Head of caudate nucleus (tissue), 42 donors: ENCODE measurements around the gene DNMT3A.
A peak's percentile ranks its signal among the peaks of the same experiment; 100 is the strongest.

Experiments used
- DNase-seq, 42 donors: peaks; one replicate each; pipeline versions ENCODE4 v3.0.0 to v3.0.0-alpha.2; 2020 to 2021; ENCODE audit warnings: mixed read lengths in 7 of 42
- intact Hi-C: fragments of 100-400 bp; cut with DNase I; formaldehyde crosslinking; loops from one replicate; pipeline ENCODE4 v1.15.0; 2022

The DNMT3A gene

GRCh38 chr2:25358249-25358815 lies 16.6 kb upstream of the DNMT3A start:
- intact Hi-C loops, result no loop called here
- peak in 1 of 42 donors; percentile 12 for DNase-seq

GRCh38 chr2:25356088-25356487 lies 14.4 kb upstream of the DNMT3A start:
- intact Hi-C loops, result no loop called here
- DNase-seq, result peak in 1 of 42 donors; percentile 15

- no peak for DNase-seq
- intact Hi-C loops, result no loop called here
Measured at GRCh38 chr2:25355270-25355669, 13.5 kb upstream of the DNMT3A start.

GRCh38 chr2:25354116-25354515 lies 12.4 kb upstream of the DNMT3A start:
- no peak for DNase-seq

GRCh38 chr2:25349397-25349796 lies 7.7 kb upstream of the DNMT3A start:
- DNase-seq, result no peak
- intact Hi-C loops, result no loop called here

More at GRCh38 chr2:25354116-25354515, 12.4 kb upstream of the DNMT3A start:
- intact Hi-C loops, result no loop called here

- no peak for DNase-seq
- intact Hi-C loops, result no loop called here
Measured at GRCh38 chr2:25347846-25348245, 6.1 kb upstream of the DNMT3A start.

GRCh38 chr2:25347205-25347815 lies 5.6 kb upstream of the DNMT3A start:
- peak in 5 of 42 donors; percentile 45 to 66 (median 49) for DNase-seq
- intact Hi-C loops, result no loop called here

GRCh38 chr2:25343187-25343825 lies 1.6 kb upstream of the DNMT3A start:
- intact Hi-C loops, result no loop called here
- DNase-seq, result no peak

- intact Hi-C loops, result no loop called here
Measured at GRCh38 chr2:25342372-25343186, 854 bp upstream of the DNMT3A start.

GRCh38 chr2:25341011-25341727 lies 556 bp downstream of the DNMT3A start:
- peak in 36 of 42 donors; percentile 42 to 89 (median 72) for DNase-seq
- intact Hi-C loops, result no loop called here

More at GRCh38 chr2:25342372-25343186, 854 bp upstream of the DNMT3A start:
- peak; percentile 51 to 92 (median 85) for DNase-seq

GRCh38 chr2:25340181-25340921 lies 1.4 kb downstream of the DNMT3A start:
- intact Hi-C loops, result no loop called here
- DNase-seq, result peak in 12 of 42 donors; percentile 43 to 72 (median 62)

- DNase-seq, result peak in 40 of 42 donors; percentile 46 to 86 (median 69)
- intact Hi-C loops, result no loop called here
Measured at GRCh38 chr2:25339791-25340180, 1.9 kb downstream of the DNMT3A start.

GRCh38 chr2:25339211-25339674 lies 2.5 kb downstream of the DNMT3A start:
- intact Hi-C loops, result no loop called here

GRCh38 chr2:25338401-25338800 lies 3.3 kb downstream of the DNMT3A start:
- no peak for DNase-seq
- intact Hi-C loops, result no loop called here

More at GRCh38 chr2:25339211-25339674, 2.5 kb downstream of the DNMT3A start:
- no peak for DNase-seq

GRCh38 chr2:25337891-25338290 lies 3.8 kb downstream of the DNMT3A start:
- intact Hi-C loops, result no loop called here
- DNase-seq, result no peak

- DNase-seq, result peak in 7 of 42 donors; percentile 37 to 73 (median 60)
- intact Hi-C loops, result no loop called here
Measured at GRCh38 chr2:25337276-25337675, 4.4 kb downstream of the DNMT3A start.

- DNase-seq, result no peak
- intact Hi-C loops, result no loop called here
Measured at GRCh38 chr2:25336383-25336841, 5.3 kb downstream of the DNMT3A start.

GRCh38 chr2:25335971-25336370 lies 5.8 kb downstream of the DNMT3A start:
- intact Hi-C loops, result no loop called here
- DNase-seq, result no peak
